Neural progenitor cell (in vitro differentiated cells): ENCODE results near the gene TGM6. TPM values are rescaled to one million over a fixed set of nuclear protein-coding genes. Genes with fewer than 3 reads are reported as not detected.

Experiments used
- DNase-seq: peaks from one replicate; pipeline ENCODE4 v3.0.0-alpha.2; 2016; ENCODE audit warnings: low spot score
- H2AFZ ChIP-seq: fragments of 200-600 bp; sonication (generic); replicated peaks from 2 replicates; pipeline ENCODE4 v1.6.1; 2016; ENCODE audit warnings: antibody characterized with exemption
- H3F3A ChIP-seq: fragments of 200-600 bp; sonication (generic); 2 replicates; pipeline ENCODE4 v1.6.1; 2016; ENCODE audit warnings: antibody characterized with exemption, low read depth
- H3K27ac ChIP-seq: fragments of 200-600 bp; sonication (generic); 2 replicates; pipeline ENCODE4 v1.5.1; 2016; ENCODE audit warnings: mild to moderate bottlenecking
- H3K27me3 ChIP-seq: fragments of 200-600 bp; sonication (generic); 2 replicates; pipeline ENCODE4 v1.6.1; 2016; ENCODE audit warnings: mild to moderate bottlenecking, moderate library complexity
- H3K36me3 ChIP-seq: fragments of 200-600 bp; sonication (generic); 2 replicates; pipeline ENCODE4 v1.5.1; 2016
- H3K4me1 ChIP-seq: fragments of 200-600 bp; sonication (generic); 2 replicates; pipeline ENCODE4 v1.6.1; 2016; ENCODE audit warnings: mixed run types
- H3K4me2 ChIP-seq: fragments of 200-600 bp; sonication (generic); 2 replicates; pipeline ENCODE4 v1.6.1; 2016
- H3K4me3 ChIP-seq: fragments of 200-600 bp; sonication (generic); 2 replicates; pipeline ENCODE4 v1.5.1; 2016
- H3K79me2 ChIP-seq: fragments of 200-600 bp; sonication (generic); 2 replicates; pipeline ENCODE4 v1.6.1; 2016; ENCODE audit warnings: low read depth
- H3K9ac ChIP-seq: fragments of 200-600 bp; sonication (generic); 2 replicates; pipeline ENCODE4 v1.6.1; 2016
- H3K9me3 ChIP-seq: fragments of 200-600 bp; sonication (generic); 2 replicates; pipeline ENCODE4 v1.5.1; 2016; ENCODE audit warnings: low read depth
- H4K20me1 ChIP-seq: fragments of 200-600 bp; sonication (generic); 2 replicates; pipeline ENCODE4 v1.6.1; 2016; ENCODE audit warnings: low read depth
- H3K27ac Mint-ChIP-seq: 3 replicates; pipeline ENCODE4 v1.8.0; 2021; ENCODE audit warnings: mixed read lengths
- H3K27me3 Mint-ChIP-seq: 2 replicates; pipeline ENCODE4 v1.8.0; 2022; ENCODE audit warnings: low read depth, mild to moderate bottlenecking, inconsistent platforms, moderate library complexity, mixed read lengths; ENCODE audit not compliant: insufficient read depth
- H3K36me3 Mint-ChIP-seq: 3 replicates; pipeline ENCODE4 v1.8.0; 2021; ENCODE audit warnings: mixed read lengths
- H3K4me1 Mint-ChIP-seq: 3 replicates; pipeline ENCODE4 v1.8.0; 2021; ENCODE audit warnings: mixed read lengths
- H3K4me3 Mint-ChIP-seq: 3 replicates; pipeline ENCODE4 v1.8.0; 2021; ENCODE audit warnings: mild to moderate bottlenecking, moderate library complexity, mixed read lengths
- H3K9me3 Mint-ChIP-seq: 3 replicates; pipeline ENCODE4 v1.8.0; 2020; ENCODE audit warnings: mixed read lengths
- CTCF ChIP-seq: fragments of 200-600 bp; sonication (generic); IDR thresholded peaks from 2 replicates; pipeline ENCODE4 v1.5.1; 2017; ENCODE audit warnings: antibody characterized with exemption, mild to moderate bottlenecking
- EZH2 ChIP-seq: fragments of 200-600 bp; sonication (generic); IDR thresholded peaks from 2 replicates; pipeline ENCODE4 v1.6.1; 2017; ENCODE audit warnings: antibody characterized with exemption, mild to moderate bottlenecking, moderate library complexity
- EZH2phosphoT487 ChIP-seq: fragments of 200-600 bp; sonication (generic); IDR thresholded peaks from 2 replicates; pipeline ENCODE4 v1.6.1; 2017; ENCODE audit warnings: antibody characterized with exemption
- total RNA-seq: library from RNA; depleted of rRNA; stranded (reverse); fragments of >200 nt; gene quantifications from 2 replicates; pipeline ENCODE4 v1.2.3, GENCODE V29; 2015; ENCODE audit warnings: low replicate concordance

The TGM6 gene
- total RNA-seq, 1 donor from 2014 or later, result not detected

- Histone ChIP-seq H3K79me2 (no peaks in the 10 kb centered on the region), H3K9me3 (no peaks in the 10 kb centered on the region), H3K4me1 (no peaks in the 10 kb centered on the region), H3K36me3 (no peaks in the 10 kb centered on the region), H3K4me3 (no peak overlapping the region), H2AFZ (no peak overlapping the region), H4K20me1 (no peaks in the 10 kb centered on the region), H3F3A (no peaks in the 10 kb centered on the region), H3K4me2 (no peak overlapping the region), H3K27me3 (peaks cover 19% of the 10 kb centered on the region), H3K9ac (no peak overlapping the region), H3K27ac (no peak overlapping the region)
- Mint-ChIP-seq H3K9me3 (no peaks in the 10 kb centered on the region), H3K27ac (no peak overlapping the region), H3K4me3 (no peak overlapping the region), H3K27me3 (peaks cover 2% of the 10 kb centered on the region), H3K36me3 (no peaks in the 10 kb centered on the region), H3K4me1 (no peaks in the 10 kb centered on the region)
- no peak for TF ChIP-seq EZH2
- TF ChIP-seq CTCF, result no peak
- TF ChIP-seq EZH2phosphoT487, result no peak
- DNase-seq, result no peak
These were observed 49.8 kb downstream of the TGM6 start for GRCh38 chr20:2430538-2430937.

- Histone ChIP-seq H3K4me1 (no peaks in the 10 kb centered on the region), H3F3A (no peaks in the 10 kb centered on the region), H3K27ac (no peak overlapping the region), H3K27me3 (peaks cover 15% of the 10 kb centered on the region), H3K79me2 (no peaks in the 10 kb centered on the region), H3K4me2 (no peak overlapping the region), H2AFZ (no peak overlapping the region), H3K9me3 (no peaks in the 10 kb centered on the region), H3K36me3 (no peaks in the 10 kb centered on the region), H3K4me3 (no peak overlapping the region), H3K9ac (no peak overlapping the region), H4K20me1 (no peaks in the 10 kb centered on the region)
- no peaks in the 10 kb centered on the region for H3K4me1 Mint-ChIP-seq
- TF ChIP-seq CTCF (no peak), EZH2phosphoT487 (no peak), EZH2 (no peak)
- H3K36me3 Mint-ChIP-seq, result no peaks in the 10 kb centered on the region
- no peak for DNase-seq
- no peaks in the 10 kb centered on the region for H3K9me3 Mint-ChIP-seq
- peaks cover 2% of the 10 kb centered on the region for H3K27me3 Mint-ChIP-seq
- H3K27ac Mint-ChIP-seq, result no peak overlapping the region
- no peak overlapping the region for H3K4me3 Mint-ChIP-seq
These were observed 50.5 kb downstream of the TGM6 start for GRCh38 chr20:2431185-2431584.

- H3F3A ChIP-seq, result no peaks in the 10 kb centered on the region
- TF ChIP-seq EZH2 (no peak), CTCF (no peak), EZH2phosphoT487 (no peak)
- H3K4me2 ChIP-seq, result no peak overlapping the region
- no peak overlapping the region for H3K9ac ChIP-seq
- H3K27ac ChIP-seq, result no peak overlapping the region
- H3K36me3 Mint-ChIP-seq, result no peaks in the 10 kb centered on the region
- H3K4me3 ChIP-seq, result no peak overlapping the region
- H3K4me1 ChIP-seq, result no peaks in the 10 kb centered on the region
- H3K36me3 ChIP-seq, result no peaks in the 10 kb centered on the region
- H3K27ac Mint-ChIP-seq, result no peak overlapping the region
- H3K4me1 Mint-ChIP-seq, result no peaks in the 10 kb centered on the region
- no peaks in the 10 kb centered on the region for H3K27me3 ChIP-seq
- H3K9me3 ChIP-seq, result no peaks in the 10 kb centered on the region
- H4K20me1 ChIP-seq, result no peaks in the 10 kb centered on the region
- peak; percentile 34 for DNase-seq
- peaks cover 2% of the 10 kb centered on the region for H3K27me3 Mint-ChIP-seq
- no peaks in the 10 kb centered on the region for H3K9me3 Mint-ChIP-seq
- H3K4me3 Mint-ChIP-seq, result no peak overlapping the region
- no peaks in the 10 kb centered on the region for H3K79me2 ChIP-seq
- no peak overlapping the region for H2AFZ ChIP-seq
These were observed 66.1 kb downstream of the TGM6 start for GRCh38 chr20:2446845-2447244.
